Ramos (cell line): Measurements from ENCODE around the gene SNU13.
"Not testable (repeated sequence)": the region's sequence is repeated elsewhere in the genome, so short reads cannot be mapped to it uniquely, and the experiment has no call there.

Source experiments
- in situ Hi-C: fragments of 300-500 bp; cut with MboI; formaldehyde crosslinking; loops from one replicate; pipeline ENCODE4 v1.14.3; 2022; ENCODE audit warnings: low sequenced_read_pairs; ENCODE audit not compliant: unreplicated experiment

The SNU13 gene

GRCh38 chr22:41682033-41682807, 6.4 kb downstream of the SNU13 start:
- in situ Hi-C loops, result no loop called here

GRCh38 chr22:41681616-41682015, 7.1 kb downstream of the SNU13 start:
- in situ Hi-C loops, result no loop called here

- in situ Hi-C loops, result no loop called here
Measured at GRCh38 chr22:41676134-41676533, 12.5 kb downstream of the SNU13 start.

GRCh38 chr22:41674846-41675340, 13.8 kb downstream of the SNU13 start:
- in situ Hi-C loops, result no loop called here

GRCh38 chr22:41672780-41673509, 15.7 kb downstream of the SNU13 start:
- in situ Hi-C loops, result no loop called here

GRCh38 chr22:41672096-41672495, 16.6 kb downstream of the SNU13 start:
- in situ Hi-C loops, result not testable (repeated sequence)

- in situ Hi-C loops, result no loop called here
Measured at GRCh38 chr22:41668971-41669911, 19.4 kb downstream of the SNU13 start.

DNA sequence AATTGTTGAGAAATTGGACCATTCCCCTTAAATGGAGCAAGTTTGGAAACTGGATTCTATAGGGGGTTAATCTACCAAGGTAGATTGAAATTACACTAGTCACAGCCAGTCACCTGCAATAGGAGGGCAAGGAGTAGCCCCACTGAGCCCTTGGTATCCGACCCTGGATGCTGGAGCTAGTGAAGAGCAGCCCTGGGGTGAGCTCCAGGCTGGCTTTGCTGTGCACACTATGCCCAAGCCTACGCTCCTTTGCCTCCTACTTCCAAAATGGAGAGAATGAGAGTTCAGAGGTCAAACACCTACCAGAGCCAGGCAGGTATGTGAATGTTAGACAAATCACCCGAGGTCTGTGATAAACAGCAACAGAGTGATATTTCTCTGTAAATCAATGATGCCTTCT, 23.7 kb downstream of the SNU13 start:
- in situ Hi-C loops, result no loop called here

- in situ Hi-C loops, result no loop called here
Measured at GRCh38 chr22:41664490-41664889, 24.2 kb downstream of the SNU13 start.

- in situ Hi-C loops, result not testable (repeated sequence)
Measured at GRCh38 chr22:41663594-41663993, 25.1 kb downstream of the SNU13 start.

- in situ Hi-C loops, result no loop called here
Measured at GRCh38 chr22:41661713-41662112, 27.0 kb downstream of the SNU13 start.

DNA sequence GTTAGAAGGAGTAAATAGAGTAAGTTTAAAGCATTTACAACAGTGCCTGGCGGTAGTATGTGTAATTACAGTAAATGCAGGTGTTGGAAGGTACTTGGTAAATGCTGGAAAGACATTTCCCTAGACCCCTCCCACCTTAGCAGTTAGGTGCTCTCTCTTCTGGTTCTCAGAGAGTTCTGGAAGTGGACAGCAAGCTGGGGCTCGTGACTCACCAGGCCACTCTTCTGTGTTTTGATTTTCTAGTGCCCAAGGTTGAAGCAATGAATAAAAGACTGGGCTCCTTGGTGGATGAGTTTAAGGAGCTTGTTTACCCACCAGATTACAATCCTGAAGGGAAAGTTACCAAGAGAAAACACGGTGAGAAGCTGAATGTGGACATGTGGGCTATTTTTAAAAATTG, 27.6 kb downstream of the SNU13 start:
- in situ Hi-C loops, result no loop called here

GRCh38 chr22:41660416-41660815, 28.3 kb downstream of the SNU13 start:
- in situ Hi-C loops, result no loop called here

DNA sequence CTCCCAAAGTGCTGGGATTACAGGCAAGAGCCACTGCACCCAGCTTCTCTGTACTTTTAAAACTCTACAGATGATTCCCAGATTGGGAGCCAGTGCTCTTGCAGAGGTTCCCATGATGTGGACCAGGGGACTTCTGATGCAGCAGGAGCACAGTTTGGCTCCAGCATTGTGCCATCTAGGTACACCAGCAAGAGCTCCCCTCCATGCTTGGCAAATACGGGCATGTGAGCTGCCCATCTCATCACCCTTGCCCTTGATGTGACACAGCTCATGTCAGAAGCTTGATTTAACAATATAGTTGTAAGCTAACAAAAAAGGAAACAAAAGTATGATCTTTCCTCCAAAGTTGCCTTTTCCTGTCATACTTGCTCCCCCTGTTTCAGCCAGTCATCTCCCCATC, 28.7 kb downstream of the SNU13 start:
- in situ Hi-C loops, result no loop called here

- in situ Hi-C loops, result no loop called here
Measured at GRCh38 chr22:41658869-41659268, 29.8 kb downstream of the SNU13 start.

DNA sequence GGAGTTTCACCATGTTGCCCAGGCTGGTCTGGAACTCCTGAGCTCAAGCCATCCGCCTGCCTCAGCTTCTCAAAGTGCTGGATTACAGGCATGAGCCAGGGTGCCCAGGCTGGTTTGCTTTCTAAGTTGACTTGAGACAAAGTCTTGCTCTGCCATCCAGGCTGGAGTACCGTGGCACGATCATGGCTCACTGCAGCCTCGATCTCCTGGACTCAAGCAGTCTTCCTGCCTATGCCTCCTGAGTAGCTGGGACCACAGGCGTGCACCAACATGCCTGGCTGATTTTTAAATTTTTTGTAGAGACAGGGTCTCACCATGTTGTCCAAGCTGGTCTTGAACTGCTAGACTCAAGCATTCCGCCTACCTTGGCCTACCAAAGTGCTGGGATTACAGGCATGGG, 31.0 kb downstream of the SNU13 start:
- in situ Hi-C loops, result no loop called here

GRCh38 chr22:41656556-41656955, 32.1 kb downstream of the SNU13 start:
- in situ Hi-C loops, result no loop called here

- in situ Hi-C loops, result no loop called here
Measured at GRCh38 chr22:41654322-41654721, 34.3 kb downstream of the SNU13 start.

- in situ Hi-C loops, result no loop called here
Measured at GRCh38 chr22:41650821-41651220, 37.8 kb downstream of the SNU13 start.

GRCh38 chr22:41650229-41650628, 38.4 kb downstream of the SNU13 start:
- in situ Hi-C loops, result no loop called here
